Aorta (tissue), 4 donors: Measurements from ENCODE around the gene PI4KB. TPM values are rescaled to one million over a fixed set of nuclear protein-coding genes. Genes with fewer than 3 reads are reported as not detected.

Source experiments
- polyA plus RNA-seq, 2 donors: library from polyadenylated mRNA; stranded (reverse); fragments of 200-250 nt; gene quantifications; one replicate each; pipeline ENCODE4 v1.2.3, GENCODE V29; 2013
- total RNA-seq, 2 donors: library from RNA; stranded (reverse); fragmentation: NEBNext Ultra II Directional; extraction: Animal tissue kit (Norgen Biotek cat#: 25700); gene quantifications; one replicate each; pipeline ENCODE4 v1.2.1, GENCODE V29; 2021
- donor health status: healthy with polysubstance abuse.
- donor health status: Bipolar disorder and iron deficiency.
- donor health status: DM: no; HTN: no; CAD: no.
- donor health status: DM: yes; HTN: yes; CAD: no.

PI4KB gene
- total and polyA plus RNA-seq, 4 donors, result 12.9 to 60.9 (median 45.2) TPM

Other genes starting within 250 kb of the PI4KB start
- 10 to 100 TPM in 1 of 2 donors, 1 to 10 TPM in 1; 8.1 to 25.2 TPM for gene SEMA6C, start 180.8 kb downstream of the PI4KB start, total RNA-seq
- 10 to 100 TPM in 1 of 2 donors, 1 to 10 TPM in 1; 2.5 to 28.8 TPM for gene SEMA6C, start 180.8 kb downstream of the PI4KB start, polyA plus RNA-seq
- gene TNFAIP8L2, start 170.8 kb downstream of the PI4KB start, total RNA-seq, result 1 to 10 TPM; 4.1 TPM
- 1 to 10 TPM; 4.1 to 7.1 TPM for gene TNFAIP8L2, start 170.8 kb downstream of the PI4KB start, polyA plus RNA-seq
- gene LYSMD1, start 161.5 kb downstream of the PI4KB start, total RNA-seq, result 1 to 10 TPM; 7.3 to 9.6 TPM
- 1 to 10 TPM; 4.4 to 7.5 TPM for gene LYSMD1, start 161.5 kb downstream of the PI4KB start, polyA plus RNA-seq
- 10 to 100 TPM; 27.3 to 33.8 TPM for gene SCNM1, start 161.3 kb downstream of the PI4KB start, total RNA-seq
- gene SCNM1, start 161.3 kb downstream of the PI4KB start, polyA plus RNA-seq, result 10 to 100 TPM; 39.3 to 58.4 TPM
- gene TMOD4, start 151.4 kb downstream of the PI4KB start, total RNA-seq, result under 1 TPM in 1 of 2 donors, not detected in 1; 0.78 TPM
- under 1 TPM in 1 of 2 donors, not detected in 1; 0.69 TPM for gene TMOD4, start 151.4 kb downstream of the PI4KB start, polyA plus RNA-seq
- gene VPS72, start 137.2 kb downstream of the PI4KB start, total RNA-seq, result 10 to 100 TPM; 37.1 to 40.8 TPM
- 10 to 100 TPM; 26.7 to 28.7 TPM for gene VPS72, start 137.2 kb downstream of the PI4KB start, polyA plus RNA-seq
- 10 to 100 TPM; 64.0 to 67.6 TPM for gene PIP5K1A, start 128.9 kb downstream of the PI4KB start, total RNA-seq
- 10 to 100 TPM; 16.5 to 22.7 TPM for gene PIP5K1A, start 128.9 kb downstream of the PI4KB start, polyA plus RNA-seq
- 100 to 1,000 TPM; 115 to 118 TPM for gene PSMD4, start 72.7 kb downstream of the PI4KB start, total RNA-seq
- gene PSMD4, start 72.7 kb downstream of the PI4KB start, polyA plus RNA-seq, result 100 to 1,000 TPM; 144 to 162 TPM
- gene ZNF687, start 45.1 kb downstream of the PI4KB start, total RNA-seq, result 10 to 100 TPM; 18.4 to 24.0 TPM
- gene ZNF687, start 45.1 kb downstream of the PI4KB start, polyA plus RNA-seq, result 1 to 10 TPM; 7.7 to 9.6 TPM
- gene RFX5, start 19.8 kb upstream of the PI4KB start, total RNA-seq, result 10 to 100 TPM; 38.0 to 51.6 TPM
- 10 to 100 TPM; 14.3 to 26.3 TPM for gene RFX5, start 19.8 kb upstream of the PI4KB start, polyA plus RNA-seq
- gene SELENBP1, start 45.3 kb upstream of the PI4KB start, total RNA-seq, result 10 to 100 TPM; 24.5 to 66.3 TPM
- gene SELENBP1, start 45.3 kb upstream of the PI4KB start, polyA plus RNA-seq, result 100 to 1,000 TPM in 1 of 2 donors, 10 to 100 TPM in 1; 48.3 to 171 TPM
- gene PSMB4, start 72.2 kb upstream of the PI4KB start, total RNA-seq, result 100 to 1,000 TPM; 174 to 181 TPM
- 100 to 1,000 TPM; 258 to 396 TPM for gene PSMB4, start 72.2 kb upstream of the PI4KB start, polyA plus RNA-seq
- gene POGZ, start 132.1 kb upstream of the PI4KB start, total RNA-seq, result 100 to 1,000 TPM in 1 of 2 donors, 10 to 100 TPM in 1; 96.0 to 144 TPM
- 10 to 100 TPM; 11.6 to 34.6 TPM for gene POGZ, start 132.1 kb upstream of the PI4KB start, polyA plus RNA-seq
- 1 to 10 TPM in 1 of 2 donors, under 1 TPM in 1; 0.23 to 1.7 TPM for gene CGN, start 184.0 kb upstream of the PI4KB start, total RNA-seq
- 10 to 100 TPM in 1 of 2 donors, under 1 TPM in 1; 0.36 to 27.5 TPM for gene CGN, start 184.0 kb upstream of the PI4KB start, polyA plus RNA-seq
- 10 to 100 TPM in 1 of 2 donors, 1 to 10 TPM in 1; 6.5 to 11.2 TPM for gene TUFT1, start 212.9 kb upstream of the PI4KB start, total RNA-seq
- 1 to 10 TPM; 3.9 to 4.5 TPM for gene TUFT1, start 212.9 kb upstream of the PI4KB start, polyA plus RNA-seq